NCI-H187 (cell line): ENCODE data around the gene RNPEPL1.
A peak's percentile ranks its signal among the peaks of the same experiment; 100 is the strongest.

Source experiments
- DNase-seq, 2 experiments: peaks; one replicate each; lab custom pipeline; 2025; lab: John Stamatoyannopoulos, UW

RNPEPL1 gene

GRCh38 chr2:240565333-240566202 lies 2.7 kb upstream of the RNPEPL1 start:
- peak in 1 of 2 experiments; percentile 32 for DNase-seq

GRCh38 chr2:240566203-240567136 lies 1.8 kb upstream of the RNPEPL1 start:
- peak in 1 of 2 experiments; percentile 41 for DNase-seq

- no peak for DNase-seq
Measured at GRCh38 chr2:240567137-240567871, 980 bp upstream of the RNPEPL1 start.

- DNase-seq = no peak
Measured at GRCh38 chr2:240568678-240569522, 616 bp downstream of the RNPEPL1 start.

- no peak for DNase-seq
Measured at GRCh38 chr2:240569523-240569997, 1.3 kb downstream of the RNPEPL1 start.

GRCh38 chr2:240569998-240570530 lies 1.8 kb downstream of the RNPEPL1 start:
- no peak for DNase-seq

- DNase-seq = no peak
Measured at GRCh38 chr2:240570531-240571313, 2.4 kb downstream of the RNPEPL1 start.

- no peak for DNase-seq
Measured at GRCh38 chr2:240571314-240571973, 3.2 kb downstream of the RNPEPL1 start.

GRCh38 chr2:240572141-240573031 lies 4.1 kb downstream of the RNPEPL1 start:
- DNase-seq = no peak

- DNase-seq = no peak
Measured at GRCh38 chr2:240573071-240573515, 4.8 kb downstream of the RNPEPL1 start.

GRCh38 chr2:240573516-240574385 lies 5.5 kb downstream of the RNPEPL1 start:
- no peak for DNase-seq

- no peak for DNase-seq
Measured at GRCh38 chr2:240574386-240575100, 6.3 kb downstream of the RNPEPL1 start.

- no peak for DNase-seq
Measured at GRCh38 chr2:240575101-240575965, 7.0 kb downstream of the RNPEPL1 start.

GRCh38 chr2:240576036-240576435 lies 7.8 kb downstream of the RNPEPL1 start:
- no peak for DNase-seq

GRCh38 chr2:240576436-240577205 lies 8.3 kb downstream of the RNPEPL1 start:
- DNase-seq = no peak
